Islet precursor cell (in vitro differentiated cells): Measurements from ENCODE around the gene BCL2.

ENCODE experiments used
- DNase-seq: peaks from one replicate; pipeline ENCODE4 v3.0.0-alpha.2; 2018

The BCL2 gene

GRCh38 chr18:63325086-63325686, 5.6 kb upstream of the BCL2 start:
- no peak for DNase-seq

GRCh38 chr18:63322908-63323634, 3.5 kb upstream of the BCL2 start:
- peak; percentile 75 for DNase-seq

GRCh38 chr18:63322206-63322605, 2.6 kb upstream of the BCL2 start:
- DNase-seq = no peak

- DNase-seq = no peak
Measured at GRCh38 chr18:63321291-63321690, 1.7 kb upstream of the BCL2 start.

- no peak for DNase-seq
Measured at GRCh38 chr18:63320975-63321265, 1.4 kb upstream of the BCL2 start.

GRCh38 chr18:63320123-63320974, 780 bp upstream of the BCL2 start:
- peak; percentile 86 for DNase-seq

GRCh38 chr18:63318889-63319382, 633 bp downstream of the BCL2 start:
- no peak for DNase-seq

GRCh38 chr18:63317982-63318888, 1.3 kb downstream of the BCL2 start:
- peak; percentile 71 for DNase-seq

GRCh38 chr18:63317556-63317946, 2.0 kb downstream of the BCL2 start:
- no peak for DNase-seq

- no peak for DNase-seq
Measured at GRCh38 chr18:63316612-63317555, 2.7 kb downstream of the BCL2 start.

- DNase-seq = no peak
Measured at GRCh38 chr18:63315876-63316275, 3.7 kb downstream of the BCL2 start.

- DNase-seq = no peak
Measured at GRCh38 chr18:63315131-63315662, 4.4 kb downstream of the BCL2 start.

- no peak for DNase-seq
Measured at GRCh38 chr18:63314062-63314790, 5.3 kb downstream of the BCL2 start.

- no peak for DNase-seq
Measured at GRCh38 chr18:63313396-63313917, 6.1 kb downstream of the BCL2 start.

GRCh38 chr18:63312737-63313395, 6.7 kb downstream of the BCL2 start:
- no peak for DNase-seq

- DNase-seq = no peak
Measured at GRCh38 chr18:63312019-63312409, 7.6 kb downstream of the BCL2 start.

GRCh38 chr18:63311118-63312018, 8.2 kb downstream of the BCL2 start:
- no peak for DNase-seq

GRCh38 chr18:63309422-63309821, 10.1 kb downstream of the BCL2 start:
- no peak for DNase-seq
